HG02981 (cell line): ENCODE data around the gene BAIAP2.
"Not testable (repeated sequence)": the region's sequence is repeated elsewhere in the genome, so short reads cannot be mapped to it uniquely, and the experiment has no call there.

ENCODE experiments used
- ATAC-seq: cut with Tn5 transposase; IDR thresholded peaks from one replicate; pipeline ENCODE4 v1.9.1; 2021; ENCODE audit warnings: mild to moderate bottlenecking, moderate library complexity; ENCODE audit not compliant: unreplicated experiment

The BAIAP2 gene

GRCh38 chr17:81065500-81065899 lies 30.5 kb downstream of the BAIAP2 start:
- ATAC-seq = no peak

GRCh38 chr17:81066072-81066471 lies 31.1 kb downstream of the BAIAP2 start:
- ATAC-seq = no peak

GRCh38 chr17:81066771-81067315 lies 31.9 kb downstream of the BAIAP2 start:
- ATAC-seq = no peak

GRCh38 chr17:81067391-81067811 lies 32.5 kb downstream of the BAIAP2 start:
- ATAC-seq = no peak

- ATAC-seq = no peak
These were observed 33.6 kb downstream of the BAIAP2 start for GRCh38 chr17:81068411-81069134.

- ATAC-seq = no peak
These were observed 34.2 kb downstream of the BAIAP2 start for GRCh38 chr17:81069135-81069645.

- no peak for ATAC-seq
These were observed 35.7 kb downstream of the BAIAP2 start for GRCh38 chr17:81070541-81071246.

GRCh38 chr17:81071761-81072741 lies 37.1 kb downstream of the BAIAP2 start:
- no peak for ATAC-seq

GRCh38 chr17:81073967-81074839 lies 39.3 kb downstream of the BAIAP2 start:
- ATAC-seq = no peak

GRCh38 chr17:81074875-81075274 lies 39.9 kb downstream of the BAIAP2 start:
- ATAC-seq = no peak

- ATAC-seq = no peak
These were observed 40.4 kb downstream of the BAIAP2 start for GRCh38 chr17:81075307-81075706.

- ATAC-seq = no peak
These were observed 41.3 kb downstream of the BAIAP2 start for GRCh38 chr17:81076141-81076679.

- ATAC-seq = not testable (repeated sequence)
These were observed 43.3 kb downstream of the BAIAP2 start for GRCh38 chr17:81078026-81078913.

- ATAC-seq = no peak
These were observed 45.1 kb downstream of the BAIAP2 start for GRCh38 chr17:81080019-81080418.

GRCh38 chr17:81081222-81082176 lies 46.5 kb downstream of the BAIAP2 start:
- ATAC-seq = no peak

- no peak for ATAC-seq
These were observed 47.5 kb downstream of the BAIAP2 start for GRCh38 chr17:81082177-81083073.
